LNCaP clone FGC (cell line): Measurements from ENCODE around the gene IGBP1.
A peak's percentile ranks its signal among the peaks of the same experiment; 100 is the strongest.

Source experiments
- DNase-seq: peaks from one replicate; pipeline ENCODE4 v3.0.0-alpha.2; 2011; ENCODE audit warnings: low read depth
- H3K4me3 ChIP-seq: 2 replicates; pipeline ENCODE4 v1.5.1; 2011; ENCODE audit warnings: mild to moderate bottlenecking, low read depth, low read length, control low read depth
- CTCF ChIP-seq: IDR thresholded peaks from 2 replicates; pipeline ENCODE4 v1.5.1; 2012; ENCODE audit warnings: mild to moderate bottlenecking; ENCODE audit not compliant: control insufficient read depth, insufficient read depth; ENCODE audit errors: extremely low read depth

Gene IGBP1

GRCh38 chrX:70174754-70175153 lies 41.5 kb downstream of the IGBP1 start:
- DNase-seq: peak; percentile 83
- no peak for TF ChIP-seq CTCF
- no peak overlapping the region for H3K4me3 ChIP-seq

- no peak overlapping the region for H3K4me3 ChIP-seq
- DNase-seq: no peak
- TF ChIP-seq CTCF: no peak
These were observed 42.1 kb downstream of the IGBP1 start for GRCh38 chrX:70175338-70175737.

- TF ChIP-seq CTCF: no peak
- H3K4me3 ChIP-seq: no peak within 1 kb of the TSS
- DNase-seq: no peak
These were observed 43.8 kb downstream of the IGBP1 start, which contains the start of gene DGAT2L6 for GRCh38 chrX:70176938-70177533. TSS of gene DGAT2L6 (plus strand) at chrX:70177483. CDS start at chrX:70177583, 100 bp downstream.

- H3K4me3 ChIP-seq: no peak overlapping the region
- TF ChIP-seq CTCF: no peak
- DNase-seq: no peak
These were observed 49.8 kb downstream of the IGBP1 start for GRCh38 chrX:70183091-70183490.

DNA sequence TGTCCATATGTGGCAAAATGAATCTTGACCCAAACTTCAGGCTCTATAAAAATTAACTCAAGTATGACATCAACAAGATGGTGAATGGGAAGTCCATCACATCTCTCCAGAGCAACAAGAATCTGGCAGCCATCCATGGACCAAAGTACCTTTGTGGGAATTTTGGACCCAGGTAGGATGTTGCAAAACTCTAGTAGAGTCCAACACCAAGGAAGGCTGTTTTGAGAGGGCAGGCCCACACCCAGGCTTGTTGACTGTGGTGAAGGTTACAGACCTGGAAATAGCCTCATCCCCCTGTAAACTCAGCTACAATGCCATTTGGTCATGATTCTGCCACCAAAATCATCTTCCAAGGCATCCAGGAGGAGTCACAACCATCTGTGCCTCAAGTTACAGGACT lies 57.0 kb downstream of the IGBP1 start:
- TF ChIP-seq CTCF: no peak

DNA sequence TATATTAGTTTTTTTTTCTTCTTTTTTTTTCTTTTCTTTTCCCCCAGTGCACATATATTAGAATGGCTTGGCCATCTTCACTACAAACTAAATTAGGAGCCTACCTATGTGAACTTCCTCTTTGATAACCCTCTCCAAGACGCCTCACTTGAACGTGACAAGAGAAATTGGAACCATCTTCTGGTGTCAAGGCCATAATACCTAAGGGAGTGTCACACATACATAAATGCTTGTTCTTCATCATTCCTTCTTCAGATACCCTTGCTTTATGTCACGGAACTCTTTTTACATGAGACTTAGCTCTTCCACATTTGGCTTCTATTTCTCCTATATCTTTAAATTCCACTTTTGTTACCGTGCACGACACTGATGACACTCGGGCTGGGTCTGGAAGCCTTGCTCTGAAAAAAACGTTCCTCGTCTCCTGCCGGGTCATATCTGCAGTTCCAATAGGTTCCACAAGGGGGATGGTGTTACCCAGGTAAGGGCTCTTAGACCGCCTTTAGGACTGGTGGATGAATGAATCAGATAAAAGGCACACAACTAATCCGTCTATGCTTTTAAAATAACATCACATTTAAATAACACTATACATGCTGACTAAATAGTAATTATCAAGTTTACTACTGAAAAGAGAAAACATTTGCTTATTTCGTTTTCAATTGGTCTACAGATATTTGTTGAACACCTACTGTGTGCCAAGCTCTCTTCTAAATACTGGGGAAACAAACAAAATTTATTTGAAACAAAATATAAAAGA lies 63.9 kb downstream of the IGBP1 start:
- TF ChIP-seq CTCF: peak; percentile 57
- DNase-seq: peak; percentile 41
- no peak overlapping the region for H3K4me3 ChIP-seq

More for the DNA sequence above, 57.0 kb downstream of the IGBP1 start:
- DNase-seq: no peak
- no peak overlapping the region for H3K4me3 ChIP-seq
